Lower lobe of right lung (tissue), 2 donors: ENCODE results near the gene PCNX1. TPM values are rescaled to one million over a fixed set of nuclear protein-coding genes. Genes with fewer than 3 reads are reported as not detected.

ENCODE experiments used
- ATAC-seq, 2 donors: fragments of 200-7000 bp; cut with Tn5 transposase; one replicate each; pipeline ENCODE4 v1.9.1; 2020 to 2022; ENCODE audit warnings: mild to moderate bottlenecking in 2 of 2, moderate library complexity in 2 of 2
- DNase-seq: peaks from one replicate; pipeline ENCODE4 v3.0.0-alpha.2; 2020
- H3K27ac ChIP-seq: fragments of 200-600 bp; one replicate; pipeline ENCODE4 v1.8.0; 2022
- H3K27me3 ChIP-seq: fragments of 200-600 bp; one replicate; pipeline ENCODE4 v1.8.0; 2022; ENCODE audit warnings: low read depth
- H3K36me3 ChIP-seq: fragments of 200-600 bp; one replicate; pipeline ENCODE4 v1.8.0; 2022; ENCODE audit warnings: mild to moderate bottlenecking
- H3K4me1 ChIP-seq: fragments of 200-600 bp; one replicate; pipeline ENCODE4 v1.8.0; 2022
- H3K4me3 ChIP-seq: fragments of 200-600 bp; one replicate; pipeline ENCODE4 v1.8.0; 2022; ENCODE audit warnings: mild to moderate bottlenecking
- H3K9me3 ChIP-seq: fragments of 200-600 bp; one replicate; pipeline ENCODE4 v1.8.0; 2022
- CTCF ChIP-seq: fragments of 200-600 bp; IDR thresholded peaks from one replicate; pipeline ENCODE4 v1.8.0; 2022; ENCODE audit warnings: antibody characterized with exemption, mild to moderate bottlenecking
- intact Hi-C: fragments of 100-400 bp; cut with DNase I; formaldehyde crosslinking; loops from one replicate; pipeline ENCODE4 v1.11.0; 2022
- total RNA-seq: library from RNA; stranded (reverse); fragmentation: NEBNext Ultra II Directional; extraction: Animal tissue kit (Norgen Biotek cat#: 25700); gene quantifications from one replicate; pipeline ENCODE4 v1.2.1, GENCODE V29; 2021
- donor health status: DM: no; HTN: yes; CAD: no; lungs with severe emphysema.

The PCNX1 gene
- total RNA-seq, 1 donor from 2014 or later, result 49.9 TPM

GRCh38 chr14:70955543-70956480, 48.6 kb downstream of the PCNX1 start:
- ATAC-seq (peak; percentile 51 to 64), DNase-seq (no peak)
- H3K4me1 ChIP-seq, result peaks cover 12% of the 10 kb centered on the region
- H3K27ac ChIP-seq, result no peak overlapping the region
- H3K4me3 ChIP-seq, result no peak overlapping the region
- intact Hi-C loops, result no loop called here
- H3K9me3 ChIP-seq, result no peaks in the 10 kb centered on the region
- H3K36me3 ChIP-seq, result no peaks in the 10 kb centered on the region
- H3K27me3 ChIP-seq, result no peaks in the 10 kb centered on the region
- TF ChIP-seq CTCF, result peak; percentile 55

GRCh38 chr14:70956511-70956910, 49.3 kb downstream of the PCNX1 start:
- no peak for DNase-seq
- Histone ChIP-seq H3K4me1 (peaks cover 12% of the 10 kb centered on the region), H3K27ac (no peak overlapping the region), H3K27me3 (no peaks in the 10 kb centered on the region), H3K36me3 (peaks cover 2% of the 10 kb centered on the region), H3K9me3 (no peaks in the 10 kb centered on the region), H3K4me3 (no peak overlapping the region)
- TF ChIP-seq CTCF, result no peak
- intact Hi-C loops, result no loop called here
- no peak for ATAC-seq

- H3K27ac ChIP-seq, result no peak overlapping the region
- peaks cover 12% of the 10 kb centered on the region for H3K4me1 ChIP-seq
- peaks cover 13% of the 10 kb centered on the region for H3K36me3 ChIP-seq
- no peaks in the 10 kb centered on the region for H3K27me3 ChIP-seq
- H3K4me3 ChIP-seq, result no peak overlapping the region
- intact Hi-C loops, result no loop called here
- no peak for TF ChIP-seq CTCF
- ATAC-seq (no peak), DNase-seq (no peak)
- H3K9me3 ChIP-seq, result no peaks in the 10 kb centered on the region
These were observed 50.5 kb downstream of the PCNX1 start for GRCh38 chr14:70957710-70958109.

- DNase-seq (no peak), ATAC-seq (no peak)
- H3K36me3 ChIP-seq, result peaks cover 20% of the 10 kb centered on the region
These were observed 55.7 kb downstream of the PCNX1 start for GRCh38 chr14:70962935-70963334.

GRCh38 chr14:70964492-70964891, 57.2 kb downstream of the PCNX1 start:
- no peak for TF ChIP-seq CTCF
- H3K9me3 ChIP-seq, result no peaks in the 10 kb centered on the region
- no peak for DNase-seq
- no peak overlapping the region for H3K4me3 ChIP-seq
- intact Hi-C loops, result no loop called here
- H3K27ac ChIP-seq, result no peak overlapping the region
- H3K4me1 ChIP-seq, result no peaks in the 10 kb centered on the region
- peaks cover 28% of the 10 kb centered on the region for H3K36me3 ChIP-seq
- no peak for ATAC-seq
- no peaks in the 10 kb centered on the region for H3K27me3 ChIP-seq

More at GRCh38 chr14:70962935-70963334, 55.7 kb downstream of the PCNX1 start:
- no peak for TF ChIP-seq CTCF
- no peaks in the 10 kb centered on the region for H3K9me3 ChIP-seq
- no peaks in the 10 kb centered on the region for H3K4me1 ChIP-seq
- intact Hi-C loops, result no loop called here
- no peaks in the 10 kb centered on the region for H3K27me3 ChIP-seq
- no peak overlapping the region for H3K27ac ChIP-seq
- H3K4me3 ChIP-seq, result no peak overlapping the region
